ENCODE measurements around the gene SLC11A2. TPM values are rescaled to one million over a fixed set of nuclear protein-coding genes. Genes with fewer than 3 reads are reported as not detected.
A peak's percentile ranks its signal among the peaks of the same experiment; 100 is the strongest.

SLC11A2 gene
- total and polyA plus RNA-seq, 9 of the 15 experiments (the other 6 are each of a cell fraction or from before 2014, with no cell fraction given): 21.1 to 54.0 (median 32.9) TPM

- TF ChIP-seq NCOA4 (IDR thresholded peaks at IDR 0.05; ENCODE audit: partially characterized antibody) (no peak), ZNF77 (CRISPR knock-in tag; IDR thresholded peaks at IDR 0.05) (no peak), PHF21A (IDR thresholded peaks at IDR 0.05; ENCODE audit: borderline replicate concordance, low read depth) (no peak), GATAD2A (IDR thresholded peaks at IDR 0.05) (peak; percentile 59; the same call in 1 of the 2 replicates), TEAD1 (CRISPR knock-in tag; IDR thresholded peaks at IDR 0.05) (peak in 1 of 2 experiments; percentile 67; a peak in 1 of 4 replicates), CREB5 (CRISPR knock-in tag; IDR thresholded peaks at IDR 0.05) (no peak), GTF3C2 (IDR thresholded peaks at IDR 0.05; ENCODE audit: borderline replicate concordance, extremely low read depth, insufficient read length) (no peak), ZNF316 (IDR thresholded peaks at IDR 0.05) (no peak), HDAC3 (IDR thresholded peaks at IDR 0.05; ENCODE audit: borderline replicate concordance, partially characterized antibody) (no peak), ZNF589 (CRISPR knock-in tag; IDR thresholded peaks at IDR 0.05; ENCODE audit: low read depth) (peak; percentile 48; the same call in 1 of the 2 replicates), RBM39 (optimal IDR thresholded peaks at IDR 0.05; ENCODE audit: low read depth, low read length) (no peak), SMAD1 (IDR thresholded peaks at IDR 0.05; ENCODE audit: low read depth, low read length, partially characterized antibody) (no peak), C11orf30 (IDR thresholded peaks at IDR 0.05; ENCODE audit: low read depth) (no peak)
- TF ChIP-seq, protein P1, sequence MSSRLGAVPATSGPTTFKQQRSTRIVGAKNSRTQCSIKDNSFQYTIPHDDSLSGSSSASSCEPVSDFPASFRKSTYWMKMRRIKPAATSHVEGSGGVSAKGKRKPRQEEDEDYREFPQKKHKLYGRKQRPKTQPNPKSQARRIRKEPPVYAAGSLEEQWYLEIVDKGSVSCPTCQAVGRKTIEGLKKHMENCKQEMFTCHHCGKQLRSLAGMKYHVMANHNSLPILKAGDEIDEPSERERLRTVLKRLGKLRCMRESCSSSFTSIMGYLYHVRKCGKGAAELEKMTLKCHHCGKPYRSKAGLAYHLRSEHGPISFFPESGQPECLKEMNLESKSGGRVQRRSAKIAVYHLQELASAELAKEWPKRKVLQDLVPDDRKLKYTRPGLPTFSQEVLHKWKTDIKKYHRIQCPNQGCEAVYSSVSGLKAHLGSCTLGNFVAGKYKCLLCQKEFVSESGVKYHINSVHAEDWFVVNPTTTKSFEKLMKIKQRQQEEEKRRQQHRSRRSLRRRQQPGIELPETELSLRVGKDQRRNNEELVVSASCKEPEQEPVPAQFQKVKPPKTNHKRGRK (tag; IDR thresholded peaks at IDR 0.05): no peak
Measured at GRCh38 chr12:51025836-51026638, at the start of gene SLC11A2 (continued).
